CD4-positive, CD25-positive, alpha-beta regulatory T cell (primary cell): ENCODE measurements around the gene ZNF318. TPM values are rescaled to one million over a fixed set of nuclear protein-coding genes. Genes with fewer than 3 reads are reported as not detected.
A peak's percentile ranks its signal among the peaks of the same experiment; 100 is the strongest.
"Not testable (repeated sequence)": the region's sequence is repeated elsewhere in the genome, so short reads cannot be mapped to it uniquely, and the experiment has no call there.

ENCODE experiments used
- ATAC-seq, 2 donors: fragments of 150-1000 bp; cut with Tn5 transposase; one replicate each; pipeline ENCODE4 v1.10.0; 2021; ENCODE audit warnings: low read depth in 2 of 2, moderate number of reproducible peaks in 2 of 2, moderate library complexity in 1 of 2
- DNase-seq, 3 donors: peaks; one replicate each; pipeline versions ENCODE4 v3.0.0 to v3.0.0-alpha.2; 2012 to 2022; ENCODE audit warnings: mixed read lengths in 1 of 3
- H3K27ac ChIP-seq: one replicate; pipeline ENCODE4 v1.7.0; 2013; ENCODE audit warnings: mild to moderate bottlenecking, low read length; ENCODE audit not compliant: insufficient read depth, poor library complexity, severe bottlenecking
- H3K27me3 ChIP-seq: one replicate; pipeline ENCODE4 v1.7.0; 2013; ENCODE audit warnings: low read length; ENCODE audit not compliant: control insufficient read depth, insufficient read depth
- H3K36me3 ChIP-seq: one replicate; pipeline ENCODE4 v1.7.0; 2013; ENCODE audit warnings: mild to moderate bottlenecking, low read length, moderate library complexity; ENCODE audit not compliant: control insufficient read depth, insufficient read depth
- H3K4me1 ChIP-seq: 2 replicates; pipeline ENCODE4 v1.7.0; 2013; ENCODE audit warnings: mild to moderate bottlenecking, low read length; ENCODE audit not compliant: insufficient read depth, control insufficient read depth, poor library complexity, severe bottlenecking
- H3K4me3 ChIP-seq: one replicate; pipeline ENCODE4 v1.7.0; 2013; ENCODE audit warnings: low read depth, mild to moderate bottlenecking, low read length, moderate library complexity
- H3K9me3 ChIP-seq, 2 experiments: 1 replicate in 1 of 2; 2 replicates in 1 of 2; pipeline ENCODE4 v1.7.0; 2013; ENCODE audit warnings: low read length in 2 of 2, mild to moderate bottlenecking in 1 of 2, moderate library complexity in 1 of 2; ENCODE audit not compliant: control insufficient read depth in 2 of 2
- H3K27ac Mint-ChIP-seq, 3 donors: one replicate each; pipeline ENCODE4 v1.8.0; 2020 to 2022; ENCODE audit warnings: mild to moderate bottlenecking in 3 of 3, mixed read lengths in 3 of 3, moderate library complexity in 2 of 3
- H3K27me3 Mint-ChIP-seq: one replicate; pipeline ENCODE4 v1.8.0; 2022; ENCODE audit warnings: mild to moderate bottlenecking, mixed read lengths
- H3K36me3 Mint-ChIP-seq: one replicate; pipeline ENCODE4 v1.8.0; 2020; ENCODE audit warnings: mixed read lengths
- H3K4me1 Mint-ChIP-seq, 4 donors: one replicate each; pipeline ENCODE4 v1.8.0; 2020 to 2022; ENCODE audit warnings: mixed read lengths in 4 of 4, mild to moderate bottlenecking in 1 of 4
- H3K4me3 Mint-ChIP-seq, 4 donors: one replicate each; pipeline ENCODE4 v1.8.0; 2020 to 2022; ENCODE audit warnings: mild to moderate bottlenecking in 4 of 4, mixed read lengths in 4 of 4, moderate library complexity in 3 of 4
- H3K9me3 Mint-ChIP-seq, 7 donors: one replicate each; pipeline ENCODE4 v1.8.0; 2020 to 2022; ENCODE audit warnings: mixed read lengths in 7 of 7, mild to moderate bottlenecking in 3 of 7, moderate library complexity in 2 of 7
- polyA plus RNA-seq, 4 donors: library from polyadenylated mRNA; unstranded; fragments of 300-500 nt; fragmentation: Illumina TruSeq; gene quantifications; one replicate each; pipeline ENCODE4 v1.2.3, GENCODE V29; 2021
- total RNA-seq: library from RNA; stranded (reverse); gene quantifications from one replicate; pipeline ENCODE4 v1.2.3, GENCODE V29; 2022

Gene ZNF318
- total and polyA plus RNA-seq, 5 donors from 2014 or later, result 4.3 to 32.9 (median 5.9) TPM

DNA sequence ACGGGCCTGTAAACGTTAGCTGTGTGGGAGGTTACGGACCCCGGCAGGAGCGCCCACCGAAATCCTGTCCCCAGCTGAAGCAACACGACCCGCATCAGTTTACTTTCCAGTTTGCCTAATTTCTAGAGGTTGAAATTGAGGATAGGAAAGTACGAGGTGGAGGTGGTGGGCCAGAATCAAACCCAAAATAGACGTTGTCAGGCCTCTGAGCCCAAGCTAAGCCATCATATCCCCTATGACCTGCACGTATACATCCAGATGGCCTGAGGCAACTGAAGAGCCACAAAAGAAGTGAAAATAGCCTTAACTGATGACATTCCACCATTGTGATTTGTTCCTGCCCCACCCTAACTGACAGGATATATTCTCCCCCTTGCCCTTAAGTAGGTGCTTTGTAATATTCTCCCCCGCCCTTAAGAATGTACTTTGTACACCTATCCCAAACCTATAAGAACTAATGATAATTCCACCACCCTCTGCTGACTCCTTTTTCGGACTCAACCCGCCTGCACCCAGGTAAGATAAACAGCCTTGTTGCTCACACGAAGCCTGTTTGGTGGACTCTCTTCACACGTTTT is 645 bp upstream of the ZNF318 start:
- H3K27me3 Mint-ChIP-seq, ATAC-seq, H3K36me3 ChIP-seq, H3K27me3 ChIP-seq, H3K36me3 Mint-ChIP-seq, H3K9me3 ChIP-seq, H3K9me3 Mint-ChIP-seq: not testable (repeated sequence)
- Histone ChIP-seq H3K27ac (peak overlapping the region; percentile 90), H3K4me3 (peak overlapping the region; percentile 80), H3K4me1 (peaks cover 41% of the 10 kb centered on the region)
- Mint-ChIP-seq H3K27ac (peak overlapping the region; percentile 82 to 97 (median 95)), H3K4me1 (peaks cover 24 to 47% (median 36%) of the 10 kb centered on the region in 4 donors), H3K4me3 (peak overlapping the region; percentile 91 to 96 (median 94))
- peak in 1 of 3 donors; percentile 17 for DNase-seq

- no peaks in the 10 kb centered on the region for H3K27me3 ChIP-seq
- no peak for ATAC-seq
- H3K4me3 ChIP-seq, result peak overlapping the region; percentile 93
- no peaks in the 10 kb centered on the region for H3K27me3 Mint-ChIP-seq
- H3K27ac Mint-ChIP-seq, result peak overlapping the region; percentile 66 to 97 (median 93)
- H3K4me1 Mint-ChIP-seq, result peaks cover 31 to 59% (median 43%) of the 10 kb centered on the region in 4 donors
- H3K36me3 Mint-ChIP-seq, result peaks cover 18% of the 10 kb centered on the region
- H3K9me3 Mint-ChIP-seq, result no peaks in the 10 kb centered on the region
- H3K4me3 Mint-ChIP-seq, result peak overlapping the region; percentile 88 to 98 (median 94)
- peaks cover 41% of the 10 kb centered on the region for H3K4me1 ChIP-seq
- peak in 1 of 3 donors; percentile 24 for DNase-seq
- peak overlapping the region; percentile 90 for H3K27ac ChIP-seq
- no peaks in the 10 kb centered on the region for H3K9me3 ChIP-seq
- H3K36me3 ChIP-seq, result peaks cover 18% of the 10 kb centered on the region
Observed at GRCh38 chr6:43368259-43369160, 937 bp downstream of the ZNF318 start.

DNA sequence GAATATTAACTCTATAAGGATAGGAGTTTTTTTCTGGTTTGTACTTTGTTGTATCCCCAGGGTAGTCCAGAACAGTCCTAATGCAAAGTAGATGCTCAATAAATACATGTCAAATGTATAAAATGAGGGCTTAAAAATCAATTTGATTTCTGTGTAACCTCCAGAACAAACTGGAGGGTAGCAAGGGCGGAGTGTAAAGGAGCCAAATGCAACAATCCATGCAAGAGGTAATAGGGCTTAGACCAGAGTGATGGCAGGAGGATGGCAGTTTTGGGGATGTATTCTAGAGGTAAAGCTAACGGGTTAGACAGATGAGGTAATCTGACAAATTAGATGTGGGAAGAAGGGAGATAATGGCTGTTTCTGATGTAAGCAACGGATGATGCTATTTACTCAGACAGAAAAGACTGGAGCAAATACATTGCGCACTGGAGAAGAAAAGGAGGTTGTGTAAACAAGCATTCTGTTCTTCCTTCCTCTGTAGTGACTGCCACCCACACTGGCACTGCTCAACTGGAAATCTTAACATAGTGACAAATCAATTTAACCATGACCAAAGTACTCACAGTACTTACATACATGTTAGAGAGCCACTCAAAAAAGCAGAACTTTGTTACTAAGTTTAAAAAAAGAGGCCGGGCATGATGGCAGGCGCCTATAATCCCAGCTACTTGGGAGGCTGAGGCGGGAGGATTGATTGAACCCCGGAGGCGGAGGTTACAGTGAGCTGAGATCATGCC is 2.0 kb downstream of the ZNF318 start:
- H3K4me3 ChIP-seq, result peak overlapping the region; percentile 93
- H3K36me3 ChIP-seq, result peaks cover 24% of the 10 kb centered on the region
- no peak overlapping the region for H3K27ac ChIP-seq
- peaks cover 41% of the 10 kb centered on the region for H3K4me1 ChIP-seq
- Mint-ChIP-seq H3K9me3 (no peaks in the 10 kb centered on the region), H3K27ac (peak overlapping the region; percentile 54 to 97 (median 84)), H3K4me1 (peaks cover 31 to 62% (median 44%) of the 10 kb centered on the region in 4 donors), H3K36me3 (peaks cover 18% of the 10 kb centered on the region), H3K4me3 (peak overlapping the region; percentile 88 to 98 (median 94)), H3K27me3 (no peaks in the 10 kb centered on the region)
- ATAC-seq, result no peak
- DNase-seq, result peak in 1 of 3 donors; percentile 11
- H3K27me3 ChIP-seq, result no peaks in the 10 kb centered on the region
- no peaks in the 10 kb centered on the region for H3K9me3 ChIP-seq

DNA sequence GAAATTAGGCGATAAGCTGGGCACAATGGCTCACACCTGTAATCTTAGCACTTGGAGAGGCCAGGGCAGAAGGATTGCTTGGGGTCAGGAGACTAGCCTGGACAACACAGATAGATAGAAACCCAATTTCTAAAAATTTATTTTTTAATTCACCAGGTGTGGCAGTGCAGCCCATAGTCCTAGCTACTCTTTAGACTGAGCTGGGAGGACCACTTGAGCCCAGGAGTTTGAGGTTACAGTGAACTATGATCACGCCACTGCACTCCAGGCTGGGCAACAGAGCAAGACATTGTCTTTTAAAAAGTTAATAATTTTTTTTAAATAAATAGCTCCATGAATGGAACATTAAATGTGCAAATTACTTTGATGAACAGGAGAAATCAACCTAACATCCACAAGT is 8.2 kb downstream of the ZNF318 start:
- H3K9me3 ChIP-seq, result no peaks in the 10 kb centered on the region
- peaks cover 12% of the 10 kb centered on the region for H3K4me1 ChIP-seq
- peak overlapping the region in 2 of 3 donors; percentile 43 to 67 for H3K27ac Mint-ChIP-seq
- no peaks in the 10 kb centered on the region for H3K9me3 Mint-ChIP-seq
- H3K4me3 Mint-ChIP-seq, result no peak overlapping the region
- peaks cover 69% of the 10 kb centered on the region for H3K36me3 ChIP-seq
- H3K4me3 ChIP-seq, result no peak overlapping the region
- H3K4me1 Mint-ChIP-seq, result peaks cover 18 to 54% (median 32%) of the 10 kb centered on the region in 4 donors
- peaks cover 36% of the 10 kb centered on the region for H3K36me3 Mint-ChIP-seq
- ATAC-seq, result no peak
- H3K27ac ChIP-seq, result no peak overlapping the region
- no peaks in the 10 kb centered on the region for H3K27me3 Mint-ChIP-seq
- H3K27me3 ChIP-seq, result no peaks in the 10 kb centered on the region
- DNase-seq, result no peak

GRCh38 chr6:43359831-43360230 is 9.6 kb downstream of the ZNF318 start:
- H3K9me3 Mint-ChIP-seq, result no peaks in the 10 kb centered on the region
- H3K4me1 ChIP-seq, result peaks cover 5% of the 10 kb centered on the region
- peaks cover 44% of the 10 kb centered on the region for H3K36me3 Mint-ChIP-seq
- H3K27me3 Mint-ChIP-seq, result no peaks in the 10 kb centered on the region
- peaks cover 13 to 41% (median 19%) of the 10 kb centered on the region in 4 donors for H3K4me1 Mint-ChIP-seq
- ATAC-seq, result no peak
- H3K36me3 ChIP-seq, result peaks cover 78% of the 10 kb centered on the region
- peak overlapping the region in 2 of 3 donors; percentile 22 to 67 for H3K27ac Mint-ChIP-seq
- peak overlapping the region in 1 of 4 donors; percentile 43 for H3K4me3 Mint-ChIP-seq
- H3K27ac ChIP-seq, result no peak overlapping the region
- DNase-seq, result no peak
- H3K4me3 ChIP-seq, result no peak overlapping the region
- no peaks in the 10 kb centered on the region for H3K27me3 ChIP-seq
- no peaks in the 10 kb centered on the region for H3K9me3 ChIP-seq

GRCh38 chr6:43359381-43359780 is 10.1 kb downstream of the ZNF318 start:
- no peaks in the 10 kb centered on the region for H3K9me3 Mint-ChIP-seq
- H3K27ac ChIP-seq, result no peak overlapping the region
- H3K27ac Mint-ChIP-seq, result peak overlapping the region in 1 of 3 donors; percentile 67
- H3K27me3 Mint-ChIP-seq, result no peaks in the 10 kb centered on the region
- H3K4me1 ChIP-seq, result peaks cover 5% of the 10 kb centered on the region
- H3K36me3 Mint-ChIP-seq, result peaks cover 44% of the 10 kb centered on the region
- H3K4me1 Mint-ChIP-seq, result peaks cover 9 to 36% (median 18%) of the 10 kb centered on the region in 4 donors
- no peak for DNase-seq
- no peak overlapping the region for H3K4me3 Mint-ChIP-seq
- no peaks in the 10 kb centered on the region for H3K27me3 ChIP-seq
- ATAC-seq, result no peak
- peaks cover 78% of the 10 kb centered on the region for H3K36me3 ChIP-seq
- H3K4me3 ChIP-seq, result no peak overlapping the region
- no peaks in the 10 kb centered on the region for H3K9me3 ChIP-seq

GRCh38 chr6:43355862-43356590 is 13.4 kb downstream of the ZNF318 start:
- H3K9me3 ChIP-seq, result no peaks in the 10 kb centered on the region
- DNase-seq, result peak in 1 of 3 donors; percentile 22
- no peaks in the 10 kb centered on the region for H3K27me3 ChIP-seq
- H3K27ac ChIP-seq, result no peak overlapping the region
- ATAC-seq, result no peak
- H3K4me1 ChIP-seq, result no peaks in the 10 kb centered on the region
- no peaks in the 10 kb centered on the region for H3K27me3 Mint-ChIP-seq
- no peaks in the 10 kb centered on the region for H3K9me3 Mint-ChIP-seq
- H3K4me1 Mint-ChIP-seq, result peaks cover 14 to 26% (median 19%) of the 10 kb centered on the region in 4 donors
- H3K36me3 ChIP-seq, result peaks cover 67% of the 10 kb centered on the region
- H3K36me3 Mint-ChIP-seq, result peaks cover 58% of the 10 kb centered on the region
- no peak overlapping the region for H3K4me3 ChIP-seq
- H3K4me3 Mint-ChIP-seq, result no peak overlapping the region
- no peak overlapping the region for H3K27ac Mint-ChIP-seq
